ENCODE results near the gene OSBP2.

DNA sequence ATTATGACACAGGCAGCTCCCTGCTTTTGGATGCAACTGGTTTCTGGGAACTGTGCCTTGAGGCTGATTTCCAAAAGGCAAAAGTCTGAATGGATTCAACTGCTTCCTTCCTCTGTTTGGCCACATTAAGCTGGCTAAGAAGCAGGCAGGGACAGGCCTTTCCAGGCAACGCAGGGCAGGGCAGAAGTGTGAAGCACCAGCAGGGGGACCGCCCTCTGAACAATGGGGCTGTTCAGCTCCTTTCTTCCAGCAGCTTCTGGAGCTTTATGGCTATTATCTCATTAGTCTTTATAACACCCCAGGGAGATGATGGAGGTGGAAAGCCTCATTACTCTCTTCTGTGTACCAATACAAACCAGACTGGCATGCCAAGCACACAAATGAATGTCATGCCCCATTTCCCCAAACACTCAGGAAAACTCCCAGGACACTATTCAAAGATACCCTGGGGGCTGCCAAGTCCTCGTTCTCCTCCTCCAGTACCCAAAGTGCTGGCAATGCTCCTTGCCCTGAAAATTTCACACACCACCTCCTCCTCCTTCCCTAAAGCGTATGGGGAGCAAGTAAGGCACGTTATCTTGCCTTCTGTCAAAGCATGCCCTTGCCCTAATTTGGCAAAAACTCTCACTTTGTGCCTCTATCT lies 252.6 kb downstream of the OSBP2 start:
- TF ChIP-seq POLR2A (IDR thresholded peaks at IDR 0.05) (no peak), EP300 (IDR thresholded peaks at IDR 0.05) (peak in 1 of 2 donors; percentile 74)

All from tibial nerve (tissue), 3 donors.